GM18508 (cell line): ENCODE data around the gene HECA.

Source experiments
- ATAC-seq: cut with Tn5 transposase; IDR thresholded peaks from one replicate; pipeline ENCODE4 v1.9.1; 2021; ENCODE audit warnings: moderate number of reproducible peaks; ENCODE audit not compliant: insufficient read depth, unreplicated experiment

Gene HECA

DNA sequence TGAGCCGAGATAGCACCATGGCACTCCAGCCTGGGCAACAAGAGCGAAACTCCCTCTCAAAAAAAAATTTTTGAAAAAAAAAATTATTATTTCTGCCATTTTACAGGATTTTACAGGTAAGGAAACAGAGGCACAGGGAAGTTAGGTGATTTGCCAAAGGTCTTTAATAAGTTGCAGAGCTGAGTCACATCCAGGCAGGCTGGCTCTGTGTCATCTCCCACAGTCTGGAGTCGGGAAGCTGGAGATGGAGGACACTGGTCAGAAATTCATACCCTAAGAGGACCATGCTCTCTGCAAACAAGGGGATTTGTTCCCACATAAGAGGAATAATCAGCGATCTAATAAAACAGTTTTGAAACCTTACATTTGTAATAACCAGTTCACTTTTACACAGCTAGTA lies 24.1 kb downstream of the HECA start:
- no peak for ATAC-seq

DNA sequence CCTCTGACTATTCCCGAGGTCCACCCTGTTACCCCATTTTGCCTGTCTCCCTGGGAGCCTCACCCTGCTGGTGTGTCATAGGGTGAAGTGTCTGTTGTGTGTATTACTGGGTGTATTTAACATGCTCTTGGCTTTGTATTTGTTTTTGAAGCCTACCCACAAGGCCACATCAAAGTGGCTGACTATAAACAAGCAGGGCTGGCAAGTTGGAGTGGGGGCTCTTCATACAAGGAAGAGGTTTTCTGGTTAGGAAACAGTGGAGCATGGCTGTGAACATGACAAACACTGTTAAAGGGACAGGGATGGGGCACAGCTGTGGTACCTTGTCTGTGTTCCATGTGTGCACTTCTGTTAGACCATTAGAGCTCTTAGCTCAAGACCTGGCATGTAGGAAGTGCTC lies 26.3 kb downstream of the HECA start:
- no peak for ATAC-seq

DNA sequence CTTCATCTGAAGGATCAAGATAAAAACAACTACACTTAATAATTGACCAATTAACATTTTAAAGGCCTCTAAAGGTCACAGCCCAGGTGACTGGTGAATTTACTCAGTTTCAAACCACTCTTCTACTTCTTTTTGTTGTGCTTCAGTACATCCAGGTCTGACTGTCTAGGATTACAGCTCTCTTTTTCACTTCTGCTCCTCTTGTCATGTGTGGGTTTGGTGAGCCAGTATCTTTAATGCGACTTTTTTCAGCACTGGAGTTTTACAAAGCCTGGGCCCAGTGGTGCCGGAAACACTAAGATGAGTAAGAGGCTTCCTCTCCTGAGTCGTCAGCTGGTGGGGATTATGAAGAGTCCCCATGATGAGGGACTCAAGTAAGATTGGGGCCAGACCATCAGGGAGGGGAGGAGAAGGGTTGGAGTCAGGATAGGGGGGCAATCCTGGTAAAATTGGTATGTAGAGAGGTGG lies 27.0 kb downstream of the HECA start:
- ATAC-seq: peak; percentile 98

DNA sequence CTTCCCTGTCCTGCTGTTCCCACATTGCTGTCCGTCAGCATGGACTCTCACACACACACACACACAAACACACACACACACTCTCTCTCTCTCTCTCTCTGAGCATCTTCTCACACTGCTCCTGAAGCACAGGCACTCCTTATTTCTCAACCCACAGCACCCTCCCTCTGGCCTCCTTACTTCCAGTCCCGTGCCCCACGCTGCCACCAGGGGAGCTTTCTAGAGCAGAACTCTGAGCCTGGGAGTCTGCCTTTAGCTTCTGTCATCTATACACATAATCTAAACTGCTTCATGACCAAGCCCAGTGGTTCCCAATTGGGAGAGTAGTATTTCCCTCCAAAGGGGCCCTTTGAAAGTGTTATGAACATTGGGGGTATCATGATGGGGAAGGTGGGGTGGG lies 29.1 kb downstream of the HECA start:
- ATAC-seq: no peak

DNA sequence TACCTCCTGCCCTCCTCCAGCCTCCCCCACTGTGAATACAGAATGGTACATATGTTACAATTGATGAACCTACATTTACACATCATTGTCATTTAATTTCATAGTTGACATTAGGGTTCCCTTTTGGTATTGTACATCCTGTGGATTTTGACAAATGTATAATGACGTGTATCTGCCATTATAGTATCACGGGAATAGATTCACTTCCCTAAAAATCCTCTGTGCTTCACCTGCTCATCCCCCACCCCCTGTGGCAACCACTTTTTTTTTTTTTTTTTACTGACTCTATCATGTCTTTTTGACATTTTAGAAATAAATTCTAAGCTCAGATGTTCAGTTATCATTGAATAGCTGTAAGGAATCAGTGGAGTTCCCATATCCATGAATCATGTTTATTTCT lies 30.4 kb downstream of the HECA start:
- no peak for ATAC-seq

DNA sequence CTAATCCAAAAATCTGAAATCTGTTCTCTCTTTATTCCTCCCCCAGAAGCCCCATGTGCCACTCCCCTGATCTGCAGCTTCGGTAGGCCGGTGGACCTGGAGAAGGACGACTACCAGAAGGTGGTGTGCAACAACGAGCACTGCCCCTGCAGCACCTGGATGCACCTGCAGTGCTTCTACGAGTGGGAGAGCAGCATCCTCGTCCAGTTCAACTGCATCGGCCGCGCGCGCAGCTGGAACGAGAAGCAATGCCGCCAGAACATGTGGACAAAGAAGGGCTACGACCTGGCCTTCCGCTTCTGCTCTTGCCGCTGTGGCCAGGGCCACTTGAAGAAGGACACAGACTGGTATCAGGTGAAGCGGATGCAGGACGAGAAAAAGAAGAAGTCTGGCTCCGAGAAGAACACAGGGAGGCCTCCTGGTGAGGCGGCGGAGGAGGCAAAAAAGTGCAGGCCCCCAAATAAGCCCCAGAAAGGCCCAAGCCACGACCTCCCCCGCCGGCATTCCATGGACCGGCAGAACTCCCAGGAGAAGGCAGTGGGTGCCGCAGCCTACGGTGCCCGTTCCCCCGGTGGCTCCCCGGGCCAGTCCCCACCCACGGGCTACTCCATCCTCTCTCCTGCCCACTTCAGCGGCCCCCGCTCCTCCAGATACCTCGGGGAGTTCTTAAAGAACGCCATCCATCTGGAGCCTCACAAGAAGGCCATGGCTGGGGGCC lies 31.5 kb downstream of the HECA start:
- ATAC-seq: no peak

DNA sequence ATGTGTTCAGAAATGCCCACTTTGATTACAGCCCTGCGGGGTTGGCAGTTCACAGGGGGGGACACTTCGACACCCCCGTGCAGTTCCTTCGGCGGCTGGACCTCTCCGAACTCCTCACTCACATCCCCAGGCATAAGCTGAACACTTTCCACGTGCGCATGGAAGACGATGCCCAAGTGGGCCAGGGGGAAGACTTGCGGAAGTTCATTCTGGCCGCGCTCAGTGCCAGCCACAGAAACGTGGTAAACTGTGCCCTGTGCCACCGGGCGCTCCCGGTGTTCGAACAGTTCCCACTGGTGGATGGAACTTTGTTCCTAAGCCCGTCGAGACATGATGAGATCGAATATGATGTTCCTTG lies 32.1 kb downstream of the HECA start:
- no peak for ATAC-seq

DNA sequence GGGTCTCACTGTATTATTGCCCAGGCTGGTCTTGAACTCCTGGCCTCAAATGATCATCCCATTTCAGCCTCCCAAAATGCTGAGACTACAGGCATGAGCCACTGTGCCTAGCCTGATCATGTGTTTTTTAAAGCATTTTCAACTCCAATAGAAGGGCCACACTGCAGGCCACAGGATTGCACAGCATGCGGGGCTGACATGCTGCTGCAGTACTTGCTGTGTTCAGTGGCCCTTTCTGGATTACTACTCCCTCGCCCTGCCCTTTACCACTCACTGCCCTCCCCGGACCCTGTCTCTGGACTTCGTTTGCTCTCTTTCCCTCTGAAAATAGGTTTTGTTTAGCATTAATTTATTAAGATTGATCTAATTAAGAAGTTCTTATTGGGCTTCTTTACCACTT lies 37.3 kb downstream of the HECA start:
- ATAC-seq: no peak

DNA sequence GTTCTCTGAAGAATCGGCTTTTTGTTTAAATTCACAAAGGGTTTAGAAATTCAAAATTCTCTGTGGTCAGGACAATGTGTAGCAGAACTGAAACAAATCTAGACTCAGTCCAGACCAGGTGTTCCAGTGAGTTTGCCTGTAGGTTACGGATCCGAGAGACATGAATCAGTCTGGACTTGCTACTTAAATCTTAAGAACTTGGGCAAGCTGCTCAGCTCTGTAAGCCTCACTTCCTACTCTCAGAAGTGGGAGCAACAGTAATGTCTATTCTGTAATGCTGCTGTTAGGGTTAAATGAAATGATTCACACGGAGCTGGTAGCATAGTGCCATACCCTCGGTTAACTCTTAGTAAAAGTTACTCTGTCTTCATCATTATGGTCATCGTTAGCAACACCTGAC lies 37.7 kb downstream of the HECA start:
- no peak for ATAC-seq

DNA sequence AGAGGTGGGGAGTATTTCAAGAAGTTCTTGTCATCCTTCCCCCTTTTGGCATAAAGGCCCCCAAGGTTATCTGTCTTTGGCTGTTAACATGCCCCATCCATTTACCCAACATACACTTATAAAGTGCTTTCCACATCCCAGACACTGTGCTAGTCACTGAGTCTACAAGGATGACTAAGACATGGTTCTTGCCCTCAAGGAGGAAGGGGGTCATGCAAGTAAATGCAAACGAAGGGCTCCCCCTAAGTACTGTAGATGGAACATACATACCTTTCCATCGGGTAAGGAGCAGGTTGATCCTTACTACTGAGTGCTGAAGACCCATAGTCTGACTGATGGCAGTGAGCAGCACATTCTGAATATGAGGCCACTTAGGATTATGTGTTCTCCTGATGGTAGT lies 38.3 kb downstream of the HECA start:
- no peak for ATAC-seq

DNA sequence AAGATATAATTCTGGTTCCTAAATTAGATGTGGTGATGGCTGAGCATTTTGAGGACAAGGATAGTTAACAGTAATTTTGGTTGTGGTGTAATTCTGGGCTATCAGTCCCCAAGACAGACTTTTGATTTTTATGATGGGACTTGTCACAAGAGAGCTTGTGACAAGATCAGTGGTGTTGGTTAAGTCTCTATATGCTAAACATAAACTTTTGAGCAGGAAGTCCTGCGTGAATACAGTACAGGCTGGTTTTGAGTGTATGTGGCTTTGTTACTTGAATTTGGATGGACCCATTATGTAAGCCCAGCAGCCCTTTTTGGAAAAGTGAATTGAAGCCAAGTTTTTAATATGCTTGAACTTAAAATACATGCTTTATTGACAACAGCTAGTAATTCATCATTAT lies 38.9 kb downstream of the HECA start:
- ATAC-seq: no peak

DNA sequence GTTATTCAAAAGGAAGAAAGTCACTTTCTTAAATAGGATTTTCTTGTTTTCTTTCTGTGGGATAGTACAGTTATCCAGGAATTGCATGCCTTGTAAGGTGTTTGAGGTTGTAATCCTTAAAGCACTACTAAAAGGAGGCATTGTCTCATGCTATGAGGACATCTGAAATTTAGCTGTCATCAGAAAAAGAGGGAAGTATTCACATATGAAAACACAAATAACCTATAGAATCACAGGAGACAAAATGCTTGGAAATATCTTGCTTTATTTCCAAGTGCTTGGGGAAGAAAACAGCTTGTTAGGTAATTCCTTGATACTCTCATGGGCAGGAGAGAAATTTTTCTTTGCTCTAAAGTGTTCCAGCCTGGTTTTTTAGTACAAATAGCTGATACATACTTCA lies 40.1 kb downstream of the HECA start:
- no peak for ATAC-seq

DNA sequence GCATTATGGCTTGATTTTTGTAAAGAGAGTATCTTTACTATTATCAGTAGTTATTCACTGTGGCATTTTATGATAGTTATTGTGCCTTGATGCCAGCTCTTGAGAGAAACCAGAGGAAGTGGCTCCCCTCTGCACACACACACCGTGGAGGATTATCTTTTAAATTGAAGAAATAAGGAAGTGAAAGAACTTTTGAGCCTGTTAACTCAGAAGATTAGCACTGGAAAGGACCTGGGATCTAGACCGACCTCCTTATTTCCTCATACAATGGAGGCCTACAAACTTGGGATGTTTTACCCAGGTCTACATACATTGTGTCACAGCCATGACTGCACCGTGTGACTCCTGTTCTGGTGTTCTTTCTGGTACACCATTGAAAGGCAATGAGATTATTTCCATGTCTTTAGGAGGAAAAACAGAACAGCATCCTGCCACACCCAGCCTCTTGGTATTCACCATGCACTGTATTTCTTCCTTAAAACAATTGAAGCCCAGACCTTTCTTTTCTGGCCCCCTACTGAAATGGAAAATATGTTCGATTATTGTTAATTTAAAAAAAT lies 40.6 kb downstream of the HECA start:
- ATAC-seq: peak; percentile 57

DNA sequence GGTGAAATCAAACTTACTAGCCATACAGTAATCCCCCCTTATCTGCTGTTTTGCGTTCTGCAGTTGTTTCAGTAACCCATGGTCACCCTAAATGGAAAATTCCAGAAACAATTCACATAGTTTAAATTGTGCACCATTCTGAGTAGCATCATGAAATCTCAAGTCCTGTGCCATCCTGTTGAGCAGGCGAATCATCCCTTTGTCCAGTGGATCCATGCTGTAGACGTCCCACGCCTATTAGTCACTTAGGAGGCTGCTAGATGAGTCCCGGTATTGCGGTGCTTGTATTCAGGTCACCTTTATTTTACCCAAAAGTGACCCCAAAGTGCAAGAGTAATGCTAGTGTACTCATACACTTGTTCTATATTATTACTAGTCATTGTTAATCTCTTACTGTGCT lies 46.4 kb downstream of the HECA start:
- no peak for ATAC-seq

DNA sequence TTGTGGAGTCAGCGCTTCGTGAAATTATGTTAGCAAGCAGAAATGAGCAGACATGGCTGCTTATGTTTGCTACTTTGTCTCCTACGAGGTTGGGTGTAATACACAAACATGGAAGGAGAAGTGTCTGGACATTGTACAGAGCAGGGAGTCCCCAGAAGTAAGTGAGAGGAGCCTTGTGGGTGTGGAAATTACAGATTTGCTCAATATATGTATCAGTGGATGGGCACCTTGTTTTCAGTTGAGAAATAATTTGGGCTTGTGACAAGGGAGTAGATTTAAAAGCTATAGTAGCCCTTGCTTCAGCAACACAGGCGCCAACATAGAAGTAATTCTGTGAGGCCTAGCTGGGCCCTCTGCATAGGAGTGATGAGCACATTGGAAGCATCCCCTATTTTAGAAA lies 49.2 kb downstream of the HECA start:
- no peak for ATAC-seq

DNA sequence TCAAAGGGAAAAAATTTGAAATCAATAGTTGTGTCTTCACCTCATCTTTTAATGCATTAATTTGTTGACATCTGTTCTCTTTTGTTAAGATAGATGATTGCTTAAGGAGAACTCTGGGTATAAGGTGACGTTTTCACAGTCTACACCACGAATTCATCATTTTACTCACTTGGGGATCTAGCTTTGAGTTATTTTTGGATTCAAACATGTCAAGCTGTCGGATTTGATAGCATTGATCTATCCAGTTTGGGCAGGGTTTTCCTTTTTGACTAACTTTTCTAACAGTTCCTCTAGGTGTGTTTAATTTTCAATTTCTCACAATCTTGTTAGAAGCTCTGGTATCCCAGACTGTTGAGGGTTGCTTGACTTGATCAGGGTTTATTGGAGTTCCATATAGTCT lies 49.6 kb downstream of the HECA start:
- no peak for ATAC-seq

DNA sequence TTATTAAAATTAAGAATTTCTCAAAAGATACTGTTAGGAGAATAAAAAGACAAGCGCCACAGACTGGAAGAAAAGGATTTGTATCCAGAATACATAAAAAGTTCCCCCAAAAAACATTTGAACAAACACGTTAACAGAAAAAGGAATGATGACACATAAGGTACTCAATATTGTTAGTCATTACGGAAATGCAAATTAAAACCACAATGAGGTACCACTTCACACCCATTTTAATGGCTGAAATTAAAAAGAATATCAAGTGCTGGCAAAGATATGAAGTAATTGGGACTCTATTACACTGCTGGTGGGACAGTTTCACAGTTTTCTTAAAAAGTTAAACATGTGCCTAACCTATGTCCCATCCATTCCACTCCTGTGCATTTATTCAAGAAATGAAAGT lies 51.4 kb downstream of the HECA start:
- ATAC-seq: no peak

DNA sequence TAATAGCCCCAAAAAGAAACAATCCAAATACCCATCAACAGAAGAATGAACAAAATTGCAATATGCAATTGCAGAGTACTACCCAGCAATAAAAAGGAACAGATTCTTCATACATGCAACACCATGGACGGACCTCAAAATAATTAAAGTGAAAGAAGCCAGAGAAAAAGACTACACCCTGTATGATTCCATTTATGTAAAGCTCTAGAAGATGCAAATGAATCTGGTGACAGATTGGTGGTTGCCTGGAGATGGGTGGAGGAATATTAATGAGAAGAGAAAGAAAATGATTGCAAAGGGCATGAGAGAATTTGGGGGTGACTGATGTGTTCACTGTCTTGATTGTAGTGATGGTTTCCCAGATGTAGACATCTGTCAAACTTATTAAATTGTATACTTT lies 51.8 kb downstream of the HECA start:
- ATAC-seq: no peak

DNA sequence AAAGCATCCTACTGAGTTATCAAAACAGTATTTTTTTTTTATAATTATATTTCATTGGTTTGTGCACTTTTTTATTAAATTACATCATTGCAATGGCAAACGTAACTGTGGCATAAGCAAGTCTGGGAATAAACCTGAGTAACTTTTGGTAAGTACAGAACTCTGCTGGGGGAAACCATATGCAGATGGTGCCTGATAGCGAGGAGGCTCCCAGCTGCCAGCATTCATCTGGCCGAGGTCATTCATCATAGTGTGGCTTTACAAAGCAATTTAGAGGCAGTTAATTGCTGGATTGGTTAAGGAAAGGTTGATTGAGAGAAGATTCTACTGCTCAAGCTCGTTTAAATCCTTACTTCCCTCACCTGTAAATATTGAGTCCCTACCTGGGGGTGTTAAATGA lies 52.6 kb downstream of the HECA start:
- ATAC-seq: no peak

DNA sequence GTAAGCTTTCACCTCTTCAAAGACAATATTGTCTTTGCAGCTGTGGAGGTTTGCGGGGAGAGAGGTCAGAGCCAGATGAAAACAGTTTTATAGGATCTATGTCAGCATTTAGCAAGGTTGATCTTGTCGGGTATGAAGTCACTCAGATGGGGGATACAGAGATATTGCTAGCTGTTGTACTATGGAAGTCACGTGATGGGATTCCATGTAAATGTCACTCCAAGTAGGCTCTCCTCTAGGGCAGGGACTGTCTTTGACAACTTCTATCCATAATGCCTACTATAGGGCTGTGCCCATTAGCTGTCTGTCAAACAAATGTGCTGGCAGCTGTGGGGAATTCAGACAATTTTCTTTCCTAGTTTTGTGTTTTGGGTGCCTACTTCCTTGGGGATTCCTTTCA lies 54.8 kb downstream of the HECA start:
- no peak for ATAC-seq

DNA sequence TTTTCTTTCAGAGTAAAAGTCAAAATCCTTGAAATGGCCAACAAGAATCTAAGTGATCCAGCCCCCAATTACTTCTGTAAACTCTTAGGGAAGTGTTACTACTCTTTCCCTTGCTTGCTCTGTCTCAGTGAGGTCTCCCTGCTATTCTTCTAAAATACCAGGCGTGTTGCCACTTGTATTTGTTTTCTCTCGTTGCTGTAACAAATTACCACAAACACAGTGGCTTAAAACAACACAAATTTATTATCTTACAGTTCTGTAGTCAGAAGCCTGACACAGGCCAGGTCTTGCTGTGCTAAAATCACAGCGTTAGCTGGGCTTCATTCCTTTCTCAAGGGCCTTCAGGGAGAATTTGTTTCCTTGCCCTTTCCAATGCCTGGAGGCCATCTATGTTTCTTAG lies 59.9 kb downstream of the HECA start:
- no peak for ATAC-seq

DNA sequence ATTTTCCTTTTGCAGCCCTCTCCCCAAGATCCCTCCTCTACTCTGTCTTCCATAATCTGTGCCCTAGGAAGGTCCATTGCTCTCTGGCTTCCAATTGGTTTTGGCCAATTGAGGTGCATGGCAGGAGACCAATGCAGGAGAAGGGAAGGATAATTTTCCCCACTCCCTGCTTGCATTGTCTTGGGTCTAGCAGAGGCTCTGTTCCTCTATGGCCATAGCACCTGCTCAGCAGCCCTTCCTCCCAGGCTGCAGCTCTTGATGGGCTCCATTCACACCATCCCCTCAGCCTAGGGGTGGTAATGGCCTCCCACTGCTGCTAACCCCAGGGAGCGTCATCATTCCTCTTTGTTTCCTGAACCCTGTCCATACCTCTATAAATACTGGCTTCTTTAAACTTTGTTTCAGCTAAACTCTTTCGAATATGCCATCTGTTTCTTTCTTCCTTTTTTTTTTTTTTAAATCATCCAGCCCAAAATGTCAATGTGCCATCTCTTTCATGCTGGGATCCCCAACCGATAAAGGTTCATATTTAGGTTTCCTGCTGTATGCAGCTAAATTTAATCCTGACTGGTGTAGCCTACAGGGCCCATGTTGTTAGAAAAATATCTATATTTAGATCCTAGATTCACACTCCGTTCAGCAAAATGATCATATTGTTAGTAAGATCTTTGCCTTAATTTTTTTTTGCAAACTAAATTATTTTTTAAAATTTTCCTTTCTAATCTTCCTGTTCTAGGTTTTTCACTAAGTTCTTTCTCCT lies 63.8 kb downstream of the HECA start:
- ATAC-seq: no peak
